Stimulated activated naive CD8-positive, alpha-beta T cell treated with anti-CD3 and anti-CD28 coated beads, Interleukin-15, amount 100 ng/mL, for 72 hours (primary cell): ENCODE measurements around the gene DCUN1D2.
A peak's percentile ranks its signal among the peaks of the same experiment; 100 is the strongest.

Experiments used
- ATAC-seq: fragments of 150-1000 bp; cut with Tn5 transposase; 2 replicates; pipeline ENCODE4 v1.10.0; 2021; ENCODE audit warnings: mild to moderate bottlenecking, moderate library complexity
- DNase-seq, 2 donors: peaks; one replicate each; pipeline ENCODE4 v3.0.0; 2021 to 2022
- H3K27ac Mint-ChIP-seq, 2 donors: one replicate each; pipeline ENCODE4 v1.8.0; 2022; ENCODE audit warnings: mild to moderate bottlenecking in 2 of 2, mixed read lengths in 2 of 2, moderate library complexity in 2 of 2
- H3K27me3 Mint-ChIP-seq: one replicate; pipeline ENCODE4 v1.8.0; 2022; ENCODE audit warnings: mixed read lengths
- H3K4me1 Mint-ChIP-seq: one replicate; pipeline ENCODE4 v1.8.0; 2022; ENCODE audit warnings: mild to moderate bottlenecking, mixed read lengths
- H3K4me3 Mint-ChIP-seq, 2 donors: one replicate each; pipeline ENCODE4 v1.8.0; 2022; ENCODE audit warnings: mild to moderate bottlenecking in 2 of 2, mixed read lengths in 2 of 2, moderate library complexity in 1 of 2
- H3K9me3 Mint-ChIP-seq, 2 donors: one replicate each; pipeline ENCODE4 v1.8.0; 2022; ENCODE audit warnings: mixed read lengths in 2 of 2

Gene DCUN1D2

DNA sequence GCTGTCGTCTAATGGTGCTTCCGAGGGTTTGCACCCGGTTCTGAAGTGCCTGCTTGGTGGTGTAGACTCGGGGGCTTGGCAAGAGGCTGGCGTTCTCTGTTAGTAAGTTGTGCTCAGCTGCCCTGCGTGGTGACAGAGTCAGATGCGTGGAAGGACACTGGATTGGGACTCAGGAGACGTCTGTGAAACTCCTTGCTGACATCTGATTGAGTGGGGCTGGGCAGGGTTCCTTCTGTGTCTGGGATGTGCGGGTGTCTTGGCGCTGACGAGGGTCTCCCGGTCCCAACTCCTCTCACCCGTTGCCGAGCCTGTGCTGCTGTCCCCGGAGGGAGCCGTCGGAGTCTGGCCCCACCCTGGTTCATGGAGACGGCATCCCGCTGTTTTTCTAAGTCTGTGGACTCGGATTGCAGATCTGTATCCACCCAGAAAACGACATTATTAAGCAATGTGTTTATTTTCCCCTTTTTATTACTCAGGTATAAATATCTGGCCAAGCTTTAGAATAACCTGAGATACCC is 16.4 kb upstream of the DCUN1D2 start:
- Mint-ChIP-seq H3K27ac (no peak overlapping the region), H3K4me1 (peaks cover 5% of the 10 kb centered on the region), H3K27me3 (no peaks in the 10 kb centered on the region), H3K4me3 (no peak overlapping the region), H3K9me3 (no peaks in the 10 kb centered on the region)
- no peak for DNase-seq
- no peak for ATAC-seq

DNA sequence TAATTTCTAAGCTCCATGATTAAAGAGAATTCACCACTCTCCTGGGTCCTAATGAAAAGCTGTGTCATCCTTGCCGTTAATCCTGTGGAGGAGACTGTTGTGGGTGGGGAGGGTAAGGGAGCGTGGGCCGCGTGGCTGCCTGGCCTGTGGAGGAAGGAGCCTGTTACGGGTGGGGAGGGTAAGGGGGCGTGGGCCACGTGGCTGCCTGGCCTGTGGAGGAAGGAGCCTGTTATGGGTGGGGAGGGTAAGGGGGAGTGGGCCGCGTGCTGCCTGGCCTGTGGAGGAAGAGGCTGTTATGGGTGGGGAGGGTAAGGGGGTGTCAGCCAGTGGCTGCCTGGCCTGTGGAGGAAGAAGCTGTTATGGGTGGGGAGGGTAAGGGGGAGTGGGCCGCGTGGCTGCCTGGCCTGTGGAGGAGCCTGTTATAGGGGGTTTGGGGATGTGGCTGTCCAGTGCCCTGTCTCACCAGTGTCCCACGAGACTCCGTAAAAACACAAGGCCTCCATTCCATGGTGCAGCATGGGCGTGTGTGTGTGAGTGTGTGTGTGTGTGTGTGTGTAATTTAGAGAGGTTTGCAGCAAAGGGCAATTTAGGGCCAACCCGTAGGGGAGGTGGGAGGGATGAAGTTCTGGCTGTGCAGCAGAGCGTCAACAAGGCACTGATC is 15.6 kb upstream of the DCUN1D2 start:
- Mint-ChIP-seq H3K4me1 (peaks cover 5% of the 10 kb centered on the region), H3K27ac (no peak overlapping the region), H3K27me3 (no peaks in the 10 kb centered on the region), H3K4me3 (no peak overlapping the region), H3K9me3 (no peaks in the 10 kb centered on the region)
- ATAC-seq (no peak), DNase-seq (no peak)

DNA sequence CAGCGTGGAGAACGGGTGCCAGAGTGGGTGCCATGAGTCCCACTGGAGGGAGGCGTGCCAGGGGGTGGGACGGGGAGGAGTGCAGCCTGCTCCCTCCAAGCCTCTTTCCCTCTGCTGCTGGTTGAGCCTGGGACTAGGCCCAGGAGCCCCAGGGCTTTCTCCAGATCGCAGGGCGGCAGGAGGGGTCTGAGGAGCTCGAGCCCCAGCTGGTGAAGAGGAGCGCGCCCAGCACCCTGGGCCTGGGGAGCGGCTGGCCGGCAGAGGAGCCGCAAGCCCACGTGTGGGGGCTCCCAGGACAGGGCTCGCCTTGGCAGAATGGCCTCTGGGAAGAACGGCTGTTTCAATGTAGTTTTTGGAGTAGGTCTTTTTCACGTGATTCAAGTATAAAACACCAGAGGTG is 12.2 kb upstream of the DCUN1D2 start:
- peaks cover 5% of the 10 kb centered on the region for H3K4me1 Mint-ChIP-seq
- no peak overlapping the region for H3K27ac Mint-ChIP-seq
- no peaks in the 10 kb centered on the region for H3K27me3 Mint-ChIP-seq
- H3K9me3 Mint-ChIP-seq, result no peaks in the 10 kb centered on the region
- no peak overlapping the region for H3K4me3 Mint-ChIP-seq
- ATAC-seq (no peak), DNase-seq (no peak)

DNA sequence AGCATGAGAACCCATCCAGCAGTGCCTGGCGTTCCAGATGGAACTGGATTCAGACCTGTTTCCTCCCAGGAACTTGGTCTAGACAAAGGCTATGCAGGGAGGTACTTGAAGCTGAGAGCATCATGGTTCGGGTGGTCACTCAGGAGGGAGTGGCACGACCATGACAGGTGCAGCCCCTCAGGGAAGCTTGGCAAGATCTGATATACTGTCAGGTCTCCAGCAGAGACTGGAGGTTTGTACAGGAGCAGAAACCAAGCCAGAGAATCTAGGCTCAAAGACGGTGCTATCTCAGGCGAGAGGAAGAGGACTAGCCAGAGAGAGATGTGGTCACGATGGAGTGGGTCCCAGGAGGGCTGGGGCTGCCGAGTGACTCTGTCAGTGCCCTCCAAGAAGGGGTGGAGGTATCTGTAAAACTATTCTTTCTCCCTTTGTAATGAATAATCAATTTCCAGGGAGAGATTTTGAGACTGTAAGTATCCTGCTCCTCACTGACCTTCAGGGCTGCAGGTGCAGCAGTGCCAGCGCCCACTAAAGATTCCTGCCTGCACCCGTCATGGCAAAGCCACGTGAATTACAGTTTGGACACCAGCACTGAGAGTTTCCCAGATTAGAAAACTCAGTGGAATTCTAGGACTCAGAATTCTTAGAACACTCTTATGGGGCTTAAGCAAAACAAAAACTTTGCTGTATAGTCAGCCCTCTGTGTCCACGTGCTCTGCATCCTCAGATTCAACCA is 10.2 kb upstream of the DCUN1D2 start:
- Mint-ChIP-seq H3K4me3 (no peak overlapping the region), H3K27me3 (no peaks in the 10 kb centered on the region), H3K27ac (no peak overlapping the region), H3K9me3 (no peaks in the 10 kb centered on the region), H3K4me1 (peaks cover 8% of the 10 kb centered on the region)
- no peak for ATAC-seq
- DNase-seq, result no peak

DNA sequence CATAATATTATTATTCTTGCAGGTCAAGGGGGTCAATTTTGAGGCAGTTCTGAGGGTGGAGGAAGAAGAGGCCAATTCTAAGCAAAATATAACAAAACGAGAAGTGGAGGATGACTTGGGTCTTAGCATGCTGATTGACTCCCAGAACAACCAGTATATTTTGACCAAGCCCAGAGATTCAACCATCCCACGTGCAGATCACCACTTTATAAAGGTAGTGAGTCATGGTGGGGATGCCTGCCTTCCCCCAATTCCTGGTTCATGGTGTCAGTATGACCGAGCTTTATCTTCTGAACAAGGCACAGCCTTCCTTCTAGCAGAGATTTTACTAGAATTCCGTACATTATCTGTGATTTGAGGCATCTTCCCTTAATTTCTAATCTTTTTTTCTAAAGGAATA is 9.4 kb upstream of the DCUN1D2 start:
- no peak overlapping the region for H3K4me3 Mint-ChIP-seq
- ATAC-seq (no peak), DNase-seq (no peak)
- peaks cover 12% of the 10 kb centered on the region for H3K4me1 Mint-ChIP-seq
- no peaks in the 10 kb centered on the region for H3K27me3 Mint-ChIP-seq
- H3K27ac Mint-ChIP-seq, result no peak overlapping the region
- H3K9me3 Mint-ChIP-seq, result no peaks in the 10 kb centered on the region

DNA sequence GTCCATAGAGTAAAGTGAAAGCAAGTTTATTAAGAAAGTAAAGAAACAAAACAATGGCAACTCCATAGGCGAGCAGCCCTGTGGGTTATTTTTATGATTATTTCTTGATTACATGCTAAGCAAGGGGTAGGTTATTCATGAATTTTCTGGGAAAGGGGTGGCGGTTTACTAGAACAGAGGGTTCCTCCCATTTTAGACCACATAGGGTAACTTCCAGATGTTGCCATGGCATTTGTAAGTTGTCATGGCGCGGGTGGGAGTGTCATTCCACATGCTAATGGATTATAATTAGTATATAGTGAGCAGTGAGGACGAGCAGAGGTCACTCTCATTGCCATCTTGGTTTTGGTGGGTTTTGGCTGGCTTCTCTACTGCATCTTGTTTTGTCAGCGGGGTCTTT is 8.4 kb upstream of the DCUN1D2 start:
- peaks cover 18% of the 10 kb centered on the region for H3K4me1 Mint-ChIP-seq

DNA sequence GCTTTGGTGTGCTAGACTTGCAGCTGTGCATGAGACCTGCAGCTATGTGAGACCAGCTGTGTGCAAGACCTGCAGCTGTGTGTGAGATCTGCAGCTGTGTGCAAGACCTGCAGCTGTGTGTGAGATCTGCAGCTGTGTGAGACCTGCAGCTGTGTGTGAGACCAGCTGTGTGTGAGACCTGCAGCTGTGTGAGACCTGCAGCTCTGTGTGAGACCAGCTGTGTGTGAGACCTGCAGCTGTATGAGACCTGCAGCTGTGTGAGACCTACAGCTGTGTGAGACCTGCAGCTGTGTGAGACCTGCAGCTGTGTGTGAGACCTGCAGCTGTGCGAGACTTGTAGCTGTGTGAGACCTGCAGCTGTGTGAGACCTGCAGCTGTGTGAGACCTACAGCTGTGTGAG is 6.7 kb upstream of the DCUN1D2 start:
- H3K9me3 Mint-ChIP-seq, result no peaks in the 10 kb centered on the region

More for the DNA sequence above, 8.4 kb upstream of the DCUN1D2 start:
- no peak overlapping the region for H3K27ac Mint-ChIP-seq
- ATAC-seq, result no peak
- no peaks in the 10 kb centered on the region for H3K9me3 Mint-ChIP-seq
- no peak for DNase-seq
- H3K27me3 Mint-ChIP-seq, result no peaks in the 10 kb centered on the region
- H3K4me3 Mint-ChIP-seq, result no peak overlapping the region

DNA sequence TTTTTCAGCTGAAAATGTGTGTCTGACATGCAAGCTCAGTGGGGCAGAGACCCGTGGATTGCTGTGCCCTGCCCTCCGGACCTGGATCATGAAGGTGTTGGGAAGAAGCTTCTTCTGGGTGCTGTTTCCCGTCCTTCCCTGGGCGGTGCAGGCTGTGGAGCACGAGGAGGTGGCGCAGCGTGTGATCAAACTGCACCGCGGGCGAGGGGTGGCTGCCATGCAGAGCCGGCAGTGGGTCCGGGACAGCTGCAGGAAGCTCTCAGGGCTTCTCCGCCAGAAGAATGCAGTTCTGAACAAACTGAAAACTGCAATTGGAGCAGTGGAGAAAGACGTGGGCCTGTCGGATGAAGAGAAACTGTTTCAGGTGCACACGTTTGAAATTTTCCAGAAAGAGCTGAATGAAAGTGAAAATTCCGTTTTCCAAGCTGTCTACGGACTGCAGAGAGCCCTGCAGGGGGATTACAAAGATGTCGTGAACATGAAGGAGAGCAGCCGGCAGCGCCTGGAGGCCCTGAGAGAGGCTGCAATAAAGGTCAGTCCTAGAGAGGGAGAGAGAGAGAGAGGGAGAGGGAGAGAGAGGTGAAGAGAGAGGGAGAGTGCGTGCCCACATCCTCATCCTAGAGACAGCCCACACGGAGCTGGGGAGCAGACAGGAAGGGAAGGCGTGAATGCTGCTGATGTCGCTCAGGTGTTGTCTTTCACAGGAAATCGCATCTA is 5.1 kb upstream of the DCUN1D2 start:
- ATAC-seq, result no peak
- peak overlapping the region; percentile 5 to 27 for H3K4me3 Mint-ChIP-seq

More for the DNA sequence above, 6.7 kb upstream of the DCUN1D2 start:
- ATAC-seq (no peak), DNase-seq (no peak)
- H3K27me3 Mint-ChIP-seq, result no peaks in the 10 kb centered on the region
- no peak overlapping the region for H3K4me3 Mint-ChIP-seq
- H3K27ac Mint-ChIP-seq, result no peak overlapping the region
- H3K4me1 Mint-ChIP-seq, result peaks cover 32% of the 10 kb centered on the region

DNA sequence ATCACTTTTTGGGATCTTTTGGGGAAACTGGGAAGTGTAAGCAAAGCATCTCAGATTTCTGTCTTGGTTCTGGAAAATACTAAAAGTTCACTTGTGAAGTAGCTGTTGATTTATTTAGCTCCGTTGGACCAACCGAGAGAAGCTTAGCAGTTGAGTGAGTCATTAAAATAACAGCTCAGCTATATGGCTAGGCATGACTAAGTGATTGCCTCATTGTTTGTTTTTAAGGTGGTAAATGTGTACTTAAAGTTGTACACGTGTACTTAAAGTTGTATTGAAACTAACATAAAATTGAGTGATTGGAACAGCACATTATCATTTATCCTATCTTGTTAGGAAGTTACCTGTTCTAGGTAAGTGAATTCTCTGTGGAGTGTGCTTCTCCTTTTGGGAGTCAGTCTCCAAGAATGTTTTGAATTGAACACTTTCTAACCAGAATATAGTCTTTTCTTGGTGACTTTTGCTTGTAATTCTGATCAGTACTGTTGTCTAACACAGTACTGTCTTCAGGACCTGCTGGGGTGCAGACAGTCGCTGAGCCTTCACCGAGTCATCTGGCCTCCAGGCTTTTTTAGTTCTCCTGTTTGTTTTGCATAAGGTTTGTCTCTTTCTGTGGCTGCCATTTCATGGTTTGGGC is 2.9 kb upstream of the DCUN1D2 start:
- peaks cover 55% of the 10 kb centered on the region for H3K4me1 Mint-ChIP-seq
- no peaks in the 10 kb centered on the region for H3K27me3 Mint-ChIP-seq
- DNase-seq (no peak), ATAC-seq (peak; percentile 55)
- H3K9me3 Mint-ChIP-seq, result no peaks in the 10 kb centered on the region
- H3K4me3 Mint-ChIP-seq, result peak overlapping the region in 1 of 2 donors; percentile 70
- peak overlapping the region in 1 of 2 donors; percentile 81 for H3K27ac Mint-ChIP-seq

More for the DNA sequence above, 5.1 kb upstream of the DCUN1D2 start:
- Mint-ChIP-seq H3K9me3 (no peaks in the 10 kb centered on the region), H3K4me1 (peaks cover 39% of the 10 kb centered on the region), H3K27me3 (no peaks in the 10 kb centered on the region), H3K27ac (peak overlapping the region in 1 of 2 donors; percentile 84)
- no peak for DNase-seq

DNA sequence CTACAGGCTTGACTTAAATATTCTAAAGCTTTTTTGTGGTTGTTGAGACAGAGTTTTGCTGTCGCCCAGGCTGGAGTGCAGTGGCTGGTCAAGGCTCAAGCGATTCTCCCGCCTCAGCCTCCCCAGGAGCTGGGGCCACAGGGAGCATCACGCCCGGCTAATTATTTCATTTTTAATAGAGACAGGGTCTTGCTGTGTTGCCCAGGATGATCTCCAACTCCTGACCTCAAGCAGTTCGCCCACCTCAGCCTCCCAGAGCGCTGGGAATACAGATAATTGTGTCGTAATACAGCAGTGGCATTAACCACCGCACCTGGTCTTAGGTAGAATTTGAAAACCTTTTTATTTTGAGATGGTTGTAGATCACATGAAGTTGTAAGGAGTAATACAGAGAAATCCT is 1.5 kb upstream of the DCUN1D2 start:
- H3K4me3 Mint-ChIP-seq, result peak overlapping the region; percentile 91
- ATAC-seq (no peak), DNase-seq (no peak)
- no peaks in the 10 kb centered on the region for H3K9me3 Mint-ChIP-seq
- no peaks in the 10 kb centered on the region for H3K27me3 Mint-ChIP-seq
- peaks cover 68% of the 10 kb centered on the region for H3K4me1 Mint-ChIP-seq
- peak overlapping the region; percentile 94 for H3K27ac Mint-ChIP-seq

DNA sequence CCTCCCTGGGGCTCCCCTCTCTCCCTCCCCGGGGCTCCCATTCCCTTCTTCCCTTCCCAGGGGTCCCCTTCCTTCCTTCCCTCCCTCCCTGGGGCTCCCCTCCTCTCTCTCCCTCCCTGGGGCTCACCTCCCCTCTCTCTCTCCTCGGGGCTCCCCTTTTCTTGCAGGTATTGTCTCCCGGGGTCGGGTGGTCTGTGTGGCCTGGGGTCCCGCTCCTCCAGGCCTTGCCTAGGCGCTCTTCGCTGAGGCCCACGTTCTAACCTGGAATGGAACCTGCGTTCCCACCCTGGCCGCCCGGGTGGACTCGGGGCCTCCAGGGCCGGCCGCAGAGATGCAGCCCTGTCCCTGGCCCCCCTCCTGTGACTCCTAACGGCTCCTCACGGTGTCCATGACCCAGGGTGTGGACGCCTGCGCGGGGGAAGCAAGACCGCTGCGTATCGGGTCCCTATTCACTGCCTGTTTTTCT is 940 bp upstream of the DCUN1D2 start:
- DNase-seq (no peak), ATAC-seq (peak; percentile 3)
- Mint-ChIP-seq H3K9me3 (no peaks in the 10 kb centered on the region), H3K4me1 (peaks cover 73% of the 10 kb centered on the region), H3K27me3 (no peaks in the 10 kb centered on the region), H3K4me3 (peak overlapping the region; percentile 91), H3K27ac (peak overlapping the region; percentile 94)

DNA sequence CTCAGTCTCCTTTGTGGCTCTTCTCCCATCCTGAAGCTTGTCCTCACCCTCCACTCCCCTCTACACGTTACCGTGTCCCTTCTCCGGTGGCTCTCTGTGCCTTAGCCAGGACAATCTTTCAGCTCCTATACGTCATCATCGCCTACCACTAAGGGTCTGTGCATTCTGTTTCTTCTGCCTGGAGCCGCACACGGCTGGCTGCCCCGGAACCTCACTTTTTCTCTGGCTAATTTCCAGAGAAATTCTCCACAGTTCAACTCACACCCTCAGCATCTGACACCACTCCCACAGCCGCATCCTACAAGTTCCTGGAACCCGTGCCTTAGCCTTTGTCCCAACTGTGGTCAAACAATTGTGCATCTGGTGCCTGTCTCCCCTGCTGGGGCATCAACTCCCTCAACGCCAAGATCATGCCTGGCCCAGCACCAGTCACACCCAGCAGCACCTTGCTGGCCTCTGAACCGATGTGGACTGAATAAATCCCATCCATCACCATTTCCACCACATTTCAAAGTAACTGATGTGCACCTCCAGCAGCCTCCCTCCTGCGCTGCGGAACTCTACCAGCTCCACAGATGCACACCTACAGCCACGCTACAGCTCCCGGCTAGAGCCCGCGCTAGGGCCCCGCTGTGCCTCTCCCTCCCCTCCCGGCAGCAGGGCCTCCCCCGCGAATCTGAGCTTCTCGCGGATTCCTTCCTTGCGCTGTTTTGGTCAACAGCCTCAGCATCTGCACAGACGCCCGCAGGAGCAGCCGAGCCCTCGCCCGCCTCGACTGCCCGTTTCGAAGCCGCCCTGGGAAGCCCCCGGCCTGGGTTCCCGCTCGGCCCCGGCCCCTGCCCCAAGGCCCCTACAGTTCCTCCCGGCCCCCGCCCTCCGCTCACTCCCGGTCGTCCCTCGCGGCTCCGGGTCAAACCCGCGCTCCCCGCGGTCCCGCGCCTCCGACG is 689 bp downstream of the DCUN1D2 start:
- no peaks in the 10 kb centered on the region for H3K27me3 Mint-ChIP-seq
- H3K27ac Mint-ChIP-seq, result peak overlapping the region; percentile 68 to 89

DNA sequence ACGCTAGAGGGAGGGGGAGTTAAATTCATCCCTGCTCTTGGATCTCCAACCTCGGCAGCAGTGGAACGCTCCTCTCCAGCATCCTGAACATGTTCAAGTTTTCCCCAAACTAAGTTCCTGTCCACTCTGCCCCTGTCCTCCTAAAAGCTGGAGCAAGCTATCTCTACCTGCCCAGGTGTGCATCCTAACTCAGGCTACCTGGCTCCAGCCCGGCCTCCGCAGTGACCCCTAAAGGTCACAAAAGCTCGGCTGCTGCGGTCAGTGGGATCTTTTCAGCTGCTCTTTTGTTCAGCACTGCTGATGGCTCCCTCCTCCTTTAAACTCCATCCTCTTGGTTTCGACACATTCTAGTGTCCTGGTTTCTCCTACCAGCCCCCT is 1.4 kb downstream of the DCUN1D2 start:
- DNase-seq, result no peak
- H3K4me1 Mint-ChIP-seq, result peaks cover 61% of the 10 kb centered on the region
- H3K9me3 Mint-ChIP-seq, result no peaks in the 10 kb centered on the region
- no peak for ATAC-seq
- H3K4me3 Mint-ChIP-seq, result peak overlapping the region; percentile 91 to 94
- H3K27me3 Mint-ChIP-seq, result no peaks in the 10 kb centered on the region
- no peak overlapping the region for H3K27ac Mint-ChIP-seq

More for the DNA sequence above, 689 bp downstream of the DCUN1D2 start:
- Mint-ChIP-seq H3K9me3 (no peaks in the 10 kb centered on the region), H3K4me3 (peak overlapping the region; percentile 91 to 94), H3K4me1 (peaks cover 65% of the 10 kb centered on the region)
- ATAC-seq, result peak; percentile 61
- peak; percentile 50 to 52 for DNase-seq

DNA sequence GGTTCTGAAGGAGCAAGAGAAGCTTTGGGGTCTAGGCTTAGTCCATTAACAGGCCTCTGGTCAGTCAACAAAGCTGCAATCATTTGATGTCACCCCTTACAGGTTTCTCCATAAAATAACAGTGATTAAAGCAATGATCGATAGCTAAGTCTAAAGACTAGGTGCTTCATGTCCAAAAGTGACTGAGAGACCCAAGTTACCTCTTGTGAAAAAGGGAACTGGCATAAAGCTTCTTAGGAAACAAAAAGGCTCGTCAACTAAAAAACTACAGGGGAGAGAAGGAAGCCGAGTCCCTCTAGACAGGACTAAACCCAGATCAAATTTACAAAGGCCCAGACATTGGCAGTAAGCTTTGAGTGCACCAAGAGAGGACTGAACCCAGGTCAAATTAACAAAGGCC is 2.2 kb downstream of the DCUN1D2 start:
- Mint-ChIP-seq H3K4me3 (peak overlapping the region in 1 of 2 donors; percentile 43), H3K27me3 (no peaks in the 10 kb centered on the region), H3K27ac (no peak overlapping the region), H3K4me1 (peaks cover 56% of the 10 kb centered on the region), H3K9me3 (no peaks in the 10 kb centered on the region)
- ATAC-seq (no peak), DNase-seq (no peak)
